Stimulated activated CD8-positive, alpha-beta memory T cell treated with anti-CD3 and anti-CD28 coated beads, Interleukin-15, amount 100 ng/mL, for 4 hours (primary cell): ENCODE measurements around the gene PKNOX2.

Experiments used
- DNase-seq, 2 donors: peaks; one replicate each; pipeline ENCODE4 v3.0.0-alpha.2; 2020; ENCODE audit warnings: low read depth in 2 of 2

PKNOX2 gene

DNA sequence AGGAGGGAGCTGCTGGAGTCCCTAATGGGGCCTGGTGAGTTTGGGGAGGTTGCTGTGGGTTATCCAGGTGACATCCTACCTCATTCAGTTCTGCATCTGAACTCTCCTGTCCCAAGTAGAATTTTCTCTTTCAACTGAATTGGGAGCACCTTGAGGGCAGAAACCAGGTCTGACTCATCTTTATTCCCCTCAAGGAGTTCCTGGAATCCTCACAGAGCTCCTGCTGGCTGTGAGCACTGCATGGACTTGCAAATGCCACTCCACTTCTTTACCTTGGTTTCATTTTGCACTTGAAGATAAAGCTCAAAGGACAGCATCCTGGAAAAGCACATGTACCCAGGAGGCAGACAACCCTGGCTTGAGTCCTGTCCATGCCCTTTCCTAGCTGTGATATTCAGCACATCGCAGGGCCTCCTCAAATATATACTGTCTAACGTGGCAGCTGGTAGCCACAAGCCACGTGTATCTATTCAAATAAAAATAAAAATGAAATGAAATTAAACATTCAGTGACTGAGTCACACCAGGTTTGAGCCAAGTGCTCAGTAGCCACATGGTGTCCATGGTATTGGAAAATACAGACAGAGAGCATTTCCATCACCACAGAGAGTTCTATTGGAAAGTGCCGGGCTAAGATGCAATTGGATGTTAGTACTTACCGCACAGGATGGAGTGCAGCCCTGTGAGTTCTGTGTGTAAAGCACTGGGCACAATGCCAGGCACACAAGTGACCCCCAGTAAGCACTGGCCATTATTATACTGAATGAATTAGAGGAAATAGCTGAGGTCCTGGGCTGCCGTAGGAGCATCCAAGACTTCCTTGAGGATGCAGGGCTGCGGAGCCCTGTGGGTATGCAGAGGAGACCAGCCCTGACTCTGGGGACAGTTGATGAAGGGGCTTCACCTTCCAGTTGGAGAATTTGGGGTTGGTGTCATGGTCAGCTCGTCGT, 149.0 kb downstream of the PKNOX2 start:
- no peak for DNase-seq

DNA sequence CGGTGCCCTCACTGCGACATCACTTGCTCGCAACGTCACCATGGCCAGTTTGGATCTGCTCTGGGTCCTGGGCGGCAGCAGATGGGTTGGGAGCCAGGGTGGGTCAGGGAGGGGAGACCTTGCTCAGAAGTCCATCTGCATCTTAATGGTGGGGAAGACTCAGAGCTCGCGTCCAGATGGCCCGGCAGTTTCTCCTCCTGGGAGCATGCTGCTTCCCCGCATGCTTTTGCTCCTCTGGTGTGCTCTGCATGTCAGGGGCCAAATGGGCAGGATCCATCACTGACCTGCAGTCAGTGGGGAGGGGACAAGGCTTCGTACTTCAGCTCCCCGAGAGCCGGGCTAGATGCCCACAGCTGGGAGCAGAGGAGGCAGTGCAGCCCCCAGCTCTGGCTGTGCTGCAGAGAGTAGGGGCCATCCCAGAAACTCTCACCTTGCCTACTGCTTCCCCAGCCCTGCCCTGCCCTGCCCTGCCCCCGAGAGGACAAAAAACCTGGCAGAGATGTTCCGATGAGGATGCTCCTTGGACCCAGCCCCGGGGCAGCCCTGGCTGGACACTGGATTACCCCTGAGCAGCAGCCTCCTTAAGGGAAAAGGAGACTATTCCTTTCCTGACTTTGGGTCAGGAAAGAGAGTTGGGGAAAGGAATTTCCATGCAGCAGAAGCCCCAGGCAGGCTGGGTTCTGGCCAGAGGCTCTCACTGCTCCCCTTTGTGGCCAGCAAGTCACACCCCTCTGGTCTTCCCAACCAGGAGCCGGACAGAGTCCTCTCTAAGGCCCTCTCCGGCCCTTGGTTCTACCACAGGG, 149.9 kb downstream of the PKNOX2 start:
- DNase-seq: no peak

DNA sequence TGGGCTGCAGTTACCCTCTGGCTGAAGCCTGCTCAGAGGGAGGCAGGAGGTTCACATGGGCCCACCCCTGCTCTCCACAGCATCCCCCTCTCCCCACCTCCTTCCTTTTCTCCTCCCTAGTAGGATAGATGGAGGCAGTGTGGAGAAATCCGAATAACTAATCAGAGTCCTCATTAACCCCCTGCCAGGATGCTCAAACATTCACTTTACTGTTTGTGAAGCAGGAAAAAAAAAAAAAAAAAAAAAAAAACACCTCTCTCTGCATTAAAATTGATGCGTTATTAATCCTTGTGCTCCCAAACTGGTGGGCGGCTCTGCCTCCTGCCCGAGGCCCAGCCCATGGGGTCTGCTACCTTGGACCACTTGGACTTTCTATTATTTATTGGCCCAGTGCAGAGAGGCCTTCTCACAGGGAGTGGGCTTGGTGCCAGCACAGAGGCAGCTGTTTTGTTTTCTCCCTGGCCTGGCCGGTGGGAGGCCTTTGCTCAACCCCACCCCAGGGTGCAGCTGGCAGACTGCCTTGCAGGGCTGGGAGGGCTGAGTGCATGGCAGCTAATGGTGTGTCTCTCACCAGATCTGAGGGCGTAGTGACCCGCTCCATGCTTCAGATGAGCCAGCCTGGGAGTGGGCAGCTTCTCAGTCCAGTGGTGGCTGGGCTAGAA, 150.7 kb downstream of the PKNOX2 start:
- DNase-seq: no peak

DNA sequence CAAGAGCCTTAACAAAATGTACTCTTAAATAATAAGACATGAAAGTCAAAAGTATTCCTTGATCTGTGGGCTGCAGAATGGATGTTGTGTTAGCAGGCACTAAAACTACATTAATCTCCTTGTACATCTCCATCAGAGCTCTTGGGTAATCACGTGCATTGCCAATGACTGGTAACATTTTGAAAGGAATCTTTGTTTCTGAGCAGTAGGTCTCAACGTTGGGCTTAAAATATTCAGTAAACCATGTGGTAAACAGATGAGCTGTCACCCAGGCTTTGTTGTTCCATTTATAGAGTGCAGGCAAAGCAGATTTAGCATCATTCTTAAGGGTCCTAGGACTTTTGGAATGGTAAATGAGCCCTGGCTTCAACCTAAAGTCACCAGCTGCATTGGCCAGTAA, 152.9 kb downstream of the PKNOX2 start:
- DNase-seq: no peak

- no peak for DNase-seq
Measured at GRCh38 chr11:125319649-125320048, 155.1 kb downstream of the PKNOX2 start.

DNA sequence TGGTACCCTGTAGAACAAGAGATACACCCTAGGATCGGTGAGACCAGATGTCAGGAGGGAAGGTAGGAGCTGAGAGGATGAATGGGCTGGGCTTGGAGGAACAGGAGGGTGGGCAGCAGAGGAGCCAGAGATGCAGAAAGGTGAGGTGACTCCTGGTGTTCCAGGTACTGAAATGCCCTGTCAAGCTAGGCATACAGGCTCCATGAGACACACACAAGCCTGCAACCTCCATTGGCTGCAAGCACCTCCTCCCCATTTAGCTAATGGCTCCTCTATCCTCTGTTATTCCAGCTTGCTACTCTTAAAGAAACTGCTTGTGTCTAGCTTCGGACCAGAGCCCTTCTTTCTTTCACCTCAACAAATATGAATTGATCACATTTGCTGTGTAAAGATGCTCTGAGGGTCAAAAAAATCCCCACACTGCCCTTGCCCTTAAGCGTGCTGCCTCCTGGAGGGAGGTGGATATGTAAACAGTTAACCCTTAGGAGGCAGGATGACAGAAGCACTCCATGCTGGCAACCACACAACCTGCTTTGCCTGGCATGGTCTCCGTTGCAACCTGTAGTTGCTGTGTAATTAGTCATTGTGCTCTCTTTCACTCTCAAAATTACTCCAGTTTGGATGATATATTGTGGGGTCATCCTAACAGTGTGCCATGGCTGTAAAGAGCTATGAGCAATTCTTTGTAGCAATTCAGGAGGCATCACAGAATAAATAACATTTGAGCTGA, 156.0 kb downstream of the PKNOX2 start:
- no peak for DNase-seq

DNA sequence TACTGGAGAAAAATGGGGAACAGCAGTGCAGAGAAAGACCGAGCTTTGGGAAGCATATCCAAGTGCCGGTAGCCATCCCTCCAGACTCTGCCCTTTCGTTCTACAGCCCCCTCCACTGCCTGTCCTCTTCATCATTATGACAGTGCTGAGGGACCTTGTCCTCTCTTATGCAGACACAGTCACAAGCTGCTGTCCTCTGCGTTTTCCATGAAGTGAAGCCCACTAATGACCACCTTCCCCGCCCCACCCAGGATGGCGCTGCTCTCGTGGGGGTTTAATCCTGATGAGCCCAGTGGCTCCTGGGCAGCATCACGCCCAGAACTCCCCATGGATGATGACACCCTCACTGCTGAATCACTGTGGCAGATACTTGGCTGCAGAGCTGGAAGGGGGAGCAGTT, 157.7 kb downstream of the PKNOX2 start:
- DNase-seq: no peak

GRCh38 chr11:125325196-125325595, 160.6 kb downstream of the PKNOX2 start:
- DNase-seq: no peak

DNA sequence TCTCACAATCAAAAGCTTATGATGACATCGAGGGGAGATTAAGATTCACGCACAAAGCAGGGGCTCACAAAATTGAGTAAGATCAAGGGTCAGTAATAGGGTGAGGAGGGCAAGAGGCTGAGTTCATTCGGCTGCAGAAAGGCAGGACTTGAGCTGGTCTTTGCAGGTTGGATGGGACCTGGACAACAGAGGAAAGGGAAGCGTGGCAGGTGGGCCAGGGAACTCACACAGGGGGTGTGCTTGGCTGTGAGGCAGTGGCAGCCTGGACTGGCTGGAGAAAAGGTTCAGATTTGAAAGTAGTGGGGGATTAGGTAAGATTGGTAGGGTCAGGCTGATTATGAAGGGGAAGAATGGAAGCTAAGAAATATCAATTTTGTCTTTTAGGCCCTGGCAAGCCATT, 161.6 kb downstream of the PKNOX2 start:
- no peak for DNase-seq

- DNase-seq: no peak
Measured at GRCh38 chr11:125327518-125328224, 163.1 kb downstream of the PKNOX2 start.

- DNase-seq: no peak
Measured at GRCh38 chr11:125328225-125328580, 163.7 kb downstream of the PKNOX2 start.

- DNase-seq: no peak
Measured at GRCh38 chr11:125329786-125330185, 165.2 kb downstream of the PKNOX2 start.

DNA sequence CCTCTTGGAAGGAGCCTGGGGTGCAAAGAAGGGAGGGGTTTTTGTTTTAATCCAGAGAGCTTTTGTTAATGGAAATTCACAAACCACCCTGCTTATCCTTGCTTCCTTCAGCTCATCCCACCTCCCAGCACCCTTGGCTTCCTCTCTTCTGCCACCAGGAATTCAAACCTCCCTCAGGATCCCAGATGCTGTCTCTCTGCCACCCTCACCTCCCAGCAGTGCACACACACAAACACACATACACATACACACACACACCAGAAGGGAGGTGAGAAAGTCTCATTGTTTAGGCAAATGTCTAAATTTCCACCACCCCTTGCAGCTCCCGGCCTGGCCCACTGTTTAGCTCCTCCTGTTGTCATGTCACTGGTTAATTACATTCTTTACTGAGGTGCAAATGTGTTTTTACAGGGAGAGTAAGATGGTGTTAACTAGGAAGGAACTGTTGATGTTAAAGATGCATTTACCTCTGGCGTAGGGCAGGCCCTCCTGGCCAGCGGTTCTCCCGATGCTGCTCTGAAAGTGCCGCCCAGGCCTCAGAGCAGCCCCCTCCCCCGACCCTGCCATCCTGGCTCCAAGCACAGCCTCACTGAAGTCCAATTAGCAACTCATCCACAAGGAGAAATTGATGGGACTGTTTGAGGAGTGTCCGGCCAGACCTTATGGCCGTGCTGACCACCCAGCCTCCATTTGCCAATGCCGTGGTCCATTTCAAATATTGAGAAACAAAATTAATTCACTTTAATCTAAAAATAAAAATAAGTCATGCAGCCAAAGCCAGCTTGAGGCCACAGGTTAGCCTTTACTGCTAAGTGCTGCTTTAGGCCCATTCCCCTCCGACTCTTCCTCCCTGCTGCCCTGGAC, 166.1 kb downstream of the PKNOX2 start:
- DNase-seq: no peak

DNA sequence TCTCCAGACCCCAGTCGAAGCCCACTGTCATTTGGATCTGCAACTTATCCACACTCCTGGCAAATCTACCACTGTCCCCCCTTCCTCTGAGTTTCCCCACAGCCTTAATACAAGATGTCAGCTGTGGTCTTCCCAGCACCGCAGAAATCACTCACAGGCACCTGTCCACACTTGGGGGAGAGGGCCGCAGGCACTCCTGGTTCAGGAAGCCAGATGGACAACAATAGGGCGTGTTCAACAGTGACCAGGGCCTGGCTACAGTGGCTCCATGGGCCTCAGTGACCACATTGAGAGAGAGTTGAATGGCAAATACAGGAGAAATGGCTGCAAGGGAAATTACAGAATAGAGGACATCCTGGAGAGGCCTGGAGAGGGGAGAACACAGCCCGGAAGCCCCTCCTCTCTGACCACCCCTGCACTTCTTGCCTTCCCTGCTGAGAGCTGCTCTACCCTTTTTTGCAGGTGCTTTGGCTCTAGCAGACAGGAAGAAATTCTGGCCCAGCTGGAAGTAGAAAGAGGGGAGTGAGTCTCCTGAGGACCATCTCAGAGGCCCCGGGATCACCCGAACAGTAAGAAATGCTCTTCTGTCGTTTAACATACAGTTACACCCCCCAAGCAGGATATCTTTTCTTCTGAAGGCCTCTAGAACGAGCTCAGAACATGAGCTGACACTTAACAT, 166.9 kb downstream of the PKNOX2 start:
- no peak for DNase-seq

DNA sequence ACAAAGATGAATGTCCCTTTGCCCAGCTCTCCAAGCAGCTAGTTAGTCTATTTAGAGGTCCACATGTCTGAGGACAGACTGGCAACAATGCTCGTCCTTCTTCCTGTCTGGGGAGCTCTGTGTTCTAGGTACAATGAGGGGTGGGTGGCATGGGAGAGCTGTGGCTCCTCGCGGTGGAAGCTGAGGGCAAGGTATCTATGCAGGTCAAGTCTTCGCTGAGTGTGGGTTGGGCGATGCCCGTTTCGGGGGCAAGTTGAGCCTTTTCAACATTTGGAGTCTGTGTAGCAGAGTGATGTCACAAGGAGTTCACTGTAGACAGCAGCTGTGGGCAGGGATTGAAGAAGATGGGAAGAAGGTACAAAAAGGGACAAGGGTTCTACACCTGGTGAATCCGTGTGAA, 168.3 kb downstream of the PKNOX2 start:
- DNase-seq: no peak

DNA sequence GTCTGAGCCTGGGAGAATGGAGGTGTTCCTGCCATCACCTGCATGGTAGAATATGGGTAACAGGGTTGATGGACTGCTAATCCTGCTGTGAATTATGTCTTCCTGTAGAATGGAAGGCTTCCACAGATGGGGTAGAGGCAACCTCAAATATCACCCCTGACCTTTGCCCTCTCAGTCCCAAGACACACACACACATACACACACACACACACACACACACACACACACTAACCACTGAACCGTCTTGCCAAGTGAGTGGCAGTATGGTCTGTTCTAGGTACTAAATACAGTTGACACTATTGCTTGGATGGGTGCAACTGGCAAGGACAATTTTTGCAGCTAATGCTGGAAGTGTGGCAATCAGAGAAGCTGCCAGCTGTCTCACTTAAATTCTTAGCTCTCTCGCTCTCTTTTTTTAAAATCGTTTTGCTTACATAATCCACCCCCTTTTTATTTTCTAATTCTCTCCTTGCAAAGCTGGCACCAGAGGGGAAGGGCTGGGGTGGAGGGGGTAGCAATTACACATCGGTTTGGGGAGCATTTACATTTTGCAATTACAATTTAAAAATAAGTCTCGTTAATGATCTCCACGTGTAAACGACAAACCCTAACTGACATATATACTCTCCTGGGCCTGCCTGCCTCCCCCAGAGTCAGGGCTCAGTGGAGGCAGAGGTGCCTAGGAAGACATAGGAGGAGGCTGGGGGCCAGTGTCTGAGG, 169.0 kb downstream of the PKNOX2 start:
- DNase-seq: no peak

DNA sequence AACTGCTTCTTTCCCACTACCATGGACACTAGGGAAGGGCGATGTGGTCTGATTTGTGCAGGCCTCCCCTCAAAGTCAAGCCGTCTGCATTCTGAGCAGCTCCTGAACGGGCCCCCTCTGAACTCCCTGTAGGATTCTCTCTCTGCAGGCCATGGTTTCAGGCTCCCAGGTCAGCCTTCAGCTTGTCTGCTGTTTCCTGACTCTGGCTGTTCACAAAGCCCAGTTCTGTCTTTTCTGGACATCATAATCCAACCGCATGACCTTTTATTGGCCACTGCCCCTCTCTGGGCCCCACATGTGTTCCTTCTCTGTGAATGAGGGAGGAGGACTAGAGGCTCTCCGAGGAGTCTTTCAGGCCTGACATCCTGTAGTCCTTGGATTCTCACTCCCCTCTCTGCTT, 170.6 kb downstream of the PKNOX2 start:
- no peak for DNase-seq

DNA sequence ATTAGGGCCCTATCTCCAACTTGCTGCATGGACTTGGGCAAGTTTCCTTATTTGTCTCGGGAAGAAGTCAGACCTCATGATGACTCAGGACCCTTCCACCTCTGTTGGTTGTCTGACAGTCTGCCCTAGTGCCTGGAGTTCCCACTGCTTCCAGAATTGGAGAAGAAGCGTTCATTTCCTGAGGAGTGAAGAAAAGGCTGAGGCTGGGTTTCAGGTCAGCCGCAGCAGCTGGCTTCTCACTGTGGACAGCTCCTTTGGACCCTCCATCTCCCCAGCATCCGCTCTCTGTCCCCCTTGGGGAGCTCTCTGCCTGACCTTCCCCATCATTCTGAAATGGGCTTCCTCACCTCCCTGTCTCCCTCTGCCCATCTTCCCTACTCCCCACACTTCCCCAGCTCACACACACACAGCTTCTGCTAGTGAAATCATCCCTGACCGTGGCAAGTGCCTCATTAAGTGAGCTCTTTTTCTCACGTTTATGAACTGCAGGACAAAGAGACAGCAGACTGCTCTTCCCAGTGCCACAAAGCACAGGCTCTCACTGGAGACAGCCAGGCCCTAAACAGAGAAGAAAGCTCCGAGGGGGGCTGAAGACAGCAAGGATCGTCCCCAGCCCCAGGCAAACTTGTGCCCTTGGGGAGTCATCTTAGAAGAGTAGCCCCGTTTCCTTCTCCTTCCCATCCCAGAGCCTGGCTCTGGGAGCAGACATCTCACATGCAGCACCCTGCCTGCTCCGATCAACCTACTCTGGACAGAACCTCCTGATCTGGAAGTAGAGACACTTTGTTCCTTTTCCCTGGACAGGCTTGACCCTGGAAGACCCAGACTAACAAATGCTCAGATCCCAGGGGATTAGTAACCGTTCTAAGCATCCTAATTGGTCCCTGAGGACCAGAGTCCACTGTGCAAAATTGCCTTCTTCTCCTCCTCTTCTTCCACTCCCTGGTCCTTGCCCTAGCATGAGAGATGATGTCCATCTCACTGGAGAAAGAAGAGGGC, 173.6 kb downstream of the PKNOX2 start:
- DNase-seq: no peak
